ENCODE data around the gene LKAAEAR1.

LKAAEAR1 gene

DNA sequence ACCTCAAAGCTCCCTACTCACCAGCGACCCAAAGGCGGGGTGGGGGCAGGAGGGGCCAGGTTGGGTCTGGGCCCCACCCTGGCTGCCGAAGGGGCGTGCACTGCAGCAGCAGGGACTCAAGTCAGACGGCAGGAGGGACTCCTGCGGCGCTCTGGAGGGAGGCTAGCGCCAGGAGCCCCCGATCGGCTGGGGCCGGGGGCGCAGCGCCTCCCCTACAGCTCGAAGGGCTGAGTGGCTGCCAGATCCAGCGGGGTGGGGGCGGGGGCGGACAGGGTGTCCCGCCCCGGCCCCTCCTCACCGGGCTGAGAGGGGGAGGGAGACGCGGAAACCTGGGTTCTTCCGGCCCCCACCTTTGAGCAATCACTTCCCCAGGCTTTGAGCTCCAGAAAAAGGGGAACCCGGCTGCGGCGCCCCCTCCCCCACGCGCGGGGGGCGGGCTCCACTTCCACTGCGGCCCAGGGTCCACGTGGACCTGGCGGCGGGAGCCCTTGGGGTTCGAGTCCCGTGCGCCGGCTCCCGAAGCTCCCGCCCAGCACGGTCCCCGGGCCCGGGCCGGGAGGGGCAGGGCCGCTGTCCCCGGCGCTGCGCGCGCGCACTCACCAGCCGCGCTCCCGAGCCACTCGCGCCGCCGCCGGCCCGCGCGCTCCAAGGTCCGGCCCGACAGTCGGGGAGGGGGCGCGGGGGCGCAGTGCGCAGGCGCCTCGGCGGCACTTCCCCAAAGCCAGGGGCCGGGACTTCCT is 4.8 kb downstream of the LKAAEAR1 start, which contains the start of gene RGS19:
TSS of gene RGS19 (minus strand) at position 246 of the 740 bp plus-strand sequence. CDS start 2,632 bp downstream, outside the sequence.
- peak within 1 kb of the TSS; percentile 91 for H3K4me3 ChIP-seq
- H3K27ac ChIP-seq, result no peak within 1 kb of the TSS
- peak within 1 kb of the TSS; percentile 85 for H3K9ac ChIP-seq (ENCODE audit: insufficient read length)
- H3K36me3 ChIP-seq (ENCODE audit: insufficient read depth, low read length), result no peaks in the 10 kb centered on the region
- no peaks in the 10 kb centered on the region for H3K9me3 ChIP-seq (ENCODE audit: low read depth, low read length)
- TF ChIP-seq FOXP2 (optimal IDR thresholded peaks at IDR 0.05; ENCODE audit: control extremely low read depth, extremely low read length, insufficient read depth), result no peak
- TF ChIP-seq POLR2AphosphoS5 (IDR thresholded peaks at IDR 0.05; ENCODE audit: borderline replicate concordance, low read depth, low read length), result no peak
- TF ChIP-seq EZH2 (IDR thresholded peaks at IDR 0.05), result no peak
- DNase-seq (ENCODE audit: low read depth, low spot score), result no peak

DNA sequence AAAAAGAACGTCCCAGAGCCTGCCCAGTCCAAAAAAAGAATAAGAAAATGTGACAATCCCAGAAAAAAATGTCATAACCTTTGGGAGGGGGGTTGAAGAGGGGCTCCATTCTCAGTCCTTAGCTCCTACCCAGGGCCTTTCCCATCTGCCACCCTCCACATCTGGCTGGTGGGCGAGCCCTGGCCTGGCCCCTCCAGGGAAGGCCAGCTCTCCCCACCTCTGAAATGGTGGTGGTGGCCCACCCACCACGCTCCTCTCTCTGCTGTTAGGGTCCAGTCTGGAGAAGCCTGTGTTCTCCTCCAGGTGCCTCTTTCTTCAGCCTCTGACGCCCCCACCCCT is 5.3 kb downstream of the LKAAEAR1 start:
- no peak for TF ChIP-seq FOXP2 (optimal IDR thresholded peaks at IDR 0.05; ENCODE audit: control extremely low read depth, extremely low read length, insufficient read depth)
- TF ChIP-seq EZH2 (IDR thresholded peaks at IDR 0.05), result no peak
- TF ChIP-seq POLR2AphosphoS5 (IDR thresholded peaks at IDR 0.05; ENCODE audit: borderline replicate concordance, low read depth, low read length), result no peak
- Histone ChIP-seq H3K9me3 (ENCODE audit: low read depth, low read length) (no peaks in the 10 kb centered on the region), H3K27ac (no peak overlapping the region), H3K4me3 (peak overlapping the region; percentile 91), H3K36me3 (ENCODE audit: insufficient read depth, low read length) (no peaks in the 10 kb centered on the region), H3K9ac (ENCODE audit: insufficient read length) (peak overlapping the region; percentile 85)
- no peak for DNase-seq (ENCODE audit: low read depth, low spot score)

DNA sequence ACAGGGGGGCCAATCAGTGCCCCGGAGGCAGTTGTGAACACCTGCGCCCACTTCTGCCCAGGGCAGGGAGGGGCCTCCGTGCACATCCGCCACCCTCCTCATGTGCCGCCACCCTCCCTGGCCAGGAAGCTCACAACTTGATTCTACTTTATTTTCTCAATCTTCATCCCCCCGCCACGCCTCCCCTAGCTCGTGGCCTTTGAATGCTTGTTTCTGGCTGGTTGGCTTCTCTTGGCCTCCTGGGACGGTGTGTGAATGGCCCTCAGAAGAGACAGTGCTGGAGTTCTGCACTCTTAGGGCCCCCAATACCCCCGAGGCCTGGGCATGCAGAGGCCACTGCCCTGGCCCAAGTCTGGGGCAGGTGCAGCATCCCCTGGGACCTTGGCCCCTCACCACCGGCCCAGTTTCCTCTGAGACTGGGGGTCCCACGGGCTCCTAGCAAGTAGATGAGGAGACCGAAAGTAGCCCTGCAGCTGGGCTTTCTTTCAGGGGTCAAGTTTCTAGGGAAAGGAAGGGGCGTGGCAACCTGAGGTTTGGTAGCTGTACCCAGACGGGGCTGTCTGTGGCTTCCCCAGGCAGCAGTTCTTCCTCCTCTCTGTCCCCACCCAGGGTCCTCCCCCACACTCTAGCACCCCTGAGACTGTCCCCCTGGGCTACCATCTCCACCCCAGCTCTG is 6.2 kb downstream of the LKAAEAR1 start:
- no peak overlapping the region for H3K27ac ChIP-seq
- peak overlapping the region; percentile 91; the same call in 1 of the 2 replicates for H3K4me3 ChIP-seq
- no peak for TF ChIP-seq EZH2 (IDR thresholded peaks at IDR 0.05)
- TF ChIP-seq POLR2AphosphoS5 (IDR thresholded peaks at IDR 0.05; ENCODE audit: borderline replicate concordance, low read depth, low read length), result no peak
- TF ChIP-seq FOXP2 (optimal IDR thresholded peaks at IDR 0.05; ENCODE audit: control extremely low read depth, extremely low read length, insufficient read depth), result no peak
- H3K9ac ChIP-seq (ENCODE audit: insufficient read length), result no peak overlapping the region
- H3K36me3 ChIP-seq (ENCODE audit: insufficient read depth, low read length), result no peaks in the 10 kb centered on the region
- H3K9me3 ChIP-seq (ENCODE audit: low read depth, low read length), result no peaks in the 10 kb centered on the region
- DNase-seq (ENCODE audit: low read depth, low spot score), result no peak

DNA sequence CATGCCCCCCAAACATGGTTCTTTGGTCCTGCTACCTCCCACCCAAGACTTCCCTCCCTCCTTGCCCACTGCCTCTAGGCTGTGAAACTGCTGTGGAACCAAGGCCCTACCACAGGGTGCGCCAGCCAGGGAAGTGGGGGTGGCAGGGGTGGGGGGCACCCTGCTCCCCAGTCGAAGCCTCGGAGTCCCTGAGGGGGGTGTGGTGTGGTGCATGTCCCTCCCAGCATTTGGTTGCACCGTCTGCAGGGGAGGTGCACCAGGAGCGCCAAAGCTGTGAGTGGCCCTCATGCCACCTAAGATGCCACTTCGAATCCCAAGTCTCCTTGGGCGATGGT is 6.7 kb downstream of the LKAAEAR1 start:
- no peak for DNase-seq (ENCODE audit: low read depth, low spot score)
- TF ChIP-seq EZH2 (IDR thresholded peaks at IDR 0.05), result no peak
- TF ChIP-seq FOXP2 (optimal IDR thresholded peaks at IDR 0.05; ENCODE audit: control extremely low read depth, extremely low read length, insufficient read depth), result no peak
- no peak for TF ChIP-seq POLR2AphosphoS5 (IDR thresholded peaks at IDR 0.05; ENCODE audit: borderline replicate concordance, low read depth, low read length)
- Histone ChIP-seq H3K9me3 (ENCODE audit: low read depth, low read length) (no peaks in the 10 kb centered on the region), H3K9ac (ENCODE audit: insufficient read length) (no peak overlapping the region), H3K4me3 (no peak overlapping the region), H3K36me3 (ENCODE audit: insufficient read depth, low read length) (no peaks in the 10 kb centered on the region), H3K27ac (no peak overlapping the region)

DNA sequence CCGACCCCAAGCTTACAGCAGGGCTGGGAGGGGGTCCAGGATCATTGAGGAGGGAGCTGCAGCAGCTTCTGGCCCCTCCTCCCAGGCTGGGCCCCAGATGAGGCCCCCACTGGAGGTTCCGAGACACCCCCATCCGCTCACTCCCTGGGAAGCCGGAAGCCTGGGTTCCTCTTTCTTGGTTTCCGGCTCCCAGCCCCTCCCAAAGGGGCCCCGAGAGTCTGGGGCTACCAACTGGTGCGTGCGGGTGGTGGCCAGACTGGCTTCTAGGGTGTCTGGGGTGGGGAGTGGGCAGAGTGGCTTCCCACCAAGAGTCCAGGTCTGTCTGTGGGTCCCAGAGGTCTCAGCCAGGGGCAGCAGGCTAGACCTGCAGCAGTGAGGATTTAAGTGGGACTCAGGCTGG is 7.1 kb downstream of the LKAAEAR1 start:
- Histone ChIP-seq H3K36me3 (ENCODE audit: insufficient read depth, low read length) (no peaks in the 10 kb centered on the region), H3K9ac (ENCODE audit: insufficient read length) (no peak overlapping the region), H3K27ac (no peak overlapping the region), H3K4me3 (no peak overlapping the region), H3K9me3 (ENCODE audit: low read depth, low read length) (no peaks in the 10 kb centered on the region)
- TF ChIP-seq POLR2AphosphoS5 (IDR thresholded peaks at IDR 0.05; ENCODE audit: borderline replicate concordance, low read depth, low read length) (no peak), FOXP2 (optimal IDR thresholded peaks at IDR 0.05; ENCODE audit: control extremely low read depth, extremely low read length, insufficient read depth) (no peak), EZH2 (IDR thresholded peaks at IDR 0.05) (no peak)
- DNase-seq (ENCODE audit: low read depth, low spot score), result no peak

DNA sequence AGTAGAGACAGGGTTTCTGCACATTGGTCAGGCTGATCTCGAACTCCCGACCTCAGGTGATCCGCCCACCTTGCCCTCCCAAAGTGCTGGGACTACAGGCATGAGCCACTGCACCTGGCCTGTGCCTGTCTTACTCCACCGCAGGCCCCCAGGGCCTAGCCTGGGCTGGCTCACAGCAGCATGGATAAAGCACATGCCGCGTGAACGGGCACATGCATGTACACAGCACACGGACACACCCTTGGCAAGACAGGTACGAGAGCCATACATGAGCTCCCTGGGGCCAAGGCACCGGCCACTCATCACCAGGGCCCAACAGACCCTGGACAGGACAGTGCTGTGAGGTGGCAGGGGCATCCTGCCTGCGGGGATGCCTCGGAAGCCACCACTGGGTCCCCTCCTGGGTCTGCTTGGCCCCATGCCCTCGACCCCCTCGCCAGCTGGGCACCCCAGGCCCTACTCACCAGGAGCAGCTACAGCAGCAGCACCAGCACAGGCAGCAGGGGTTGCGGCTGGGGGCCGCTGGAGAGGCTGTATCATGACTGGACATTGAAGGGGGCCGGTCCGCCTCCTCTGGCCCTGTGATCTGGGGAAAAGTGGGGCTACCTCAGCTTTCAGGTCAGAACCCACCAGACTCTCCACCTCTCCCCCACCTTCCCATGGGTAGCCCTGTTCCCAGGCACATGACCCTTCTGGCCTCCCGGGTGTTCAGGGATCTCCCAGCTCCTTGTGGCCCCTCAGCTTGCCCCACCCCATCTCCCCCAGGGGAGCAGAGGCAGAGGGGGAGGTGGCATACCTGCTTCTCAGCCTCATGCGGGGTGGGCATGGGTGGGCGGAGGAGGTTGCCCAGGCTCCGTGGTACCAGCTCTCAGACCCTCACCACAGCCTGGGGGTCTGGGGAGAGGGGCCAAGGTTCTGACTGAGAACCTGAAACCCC is 7.9 kb downstream of the LKAAEAR1 start:
- Histone ChIP-seq H3K4me3 (no peak overlapping the region), H3K9ac (ENCODE audit: insufficient read length) (no peak overlapping the region), H3K27ac (no peak overlapping the region), H3K36me3 (ENCODE audit: insufficient read depth, low read length) (no peaks in the 10 kb centered on the region), H3K9me3 (ENCODE audit: low read depth, low read length) (no peaks in the 10 kb centered on the region)
- DNase-seq (ENCODE audit: low read depth, low spot score), result no peak
- TF ChIP-seq POLR2AphosphoS5 (IDR thresholded peaks at IDR 0.05; ENCODE audit: borderline replicate concordance, low read depth, low read length), result no peak
- no peak for TF ChIP-seq EZH2 (IDR thresholded peaks at IDR 0.05)
- TF ChIP-seq FOXP2 (optimal IDR thresholded peaks at IDR 0.05; ENCODE audit: control extremely low read depth, extremely low read length, insufficient read depth), result no peak

DNA sequence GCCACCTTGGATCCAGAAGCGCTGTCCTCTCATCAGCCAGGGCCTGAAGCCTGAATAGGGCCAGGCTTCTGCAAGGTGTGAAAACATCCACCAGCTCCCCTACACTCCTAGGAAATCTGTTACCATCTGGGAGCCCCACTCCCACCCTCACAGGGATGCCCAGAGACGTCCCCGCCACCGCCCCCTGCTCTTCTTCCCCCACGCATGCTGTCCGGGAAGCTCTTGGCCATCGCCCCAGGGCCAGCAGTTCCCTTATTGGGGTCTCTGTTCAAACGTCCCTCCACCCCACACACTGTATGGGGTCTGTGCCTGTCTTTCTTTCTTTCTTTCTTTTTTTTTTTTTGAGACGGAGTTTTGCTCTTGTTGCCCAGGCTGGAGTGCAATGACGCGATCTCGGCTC is 8.6 kb downstream of the LKAAEAR1 start:
- no peak overlapping the region for H3K4me3 ChIP-seq
- H3K27ac ChIP-seq, result no peak overlapping the region
- no peak for TF ChIP-seq EZH2 (IDR thresholded peaks at IDR 0.05)
- TF ChIP-seq FOXP2 (optimal IDR thresholded peaks at IDR 0.05; ENCODE audit: control extremely low read depth, extremely low read length, insufficient read depth), result no peak
- no peak for TF ChIP-seq POLR2AphosphoS5 (IDR thresholded peaks at IDR 0.05; ENCODE audit: borderline replicate concordance, low read depth, low read length)
- no peak overlapping the region for H3K9ac ChIP-seq (ENCODE audit: insufficient read length)
- no peak for DNase-seq (ENCODE audit: low read depth, low spot score)
- H3K36me3 ChIP-seq (ENCODE audit: insufficient read depth, low read length), result no peaks in the 10 kb centered on the region
- H3K9me3 ChIP-seq (ENCODE audit: low read depth, low read length), result no peaks in the 10 kb centered on the region

DNA sequence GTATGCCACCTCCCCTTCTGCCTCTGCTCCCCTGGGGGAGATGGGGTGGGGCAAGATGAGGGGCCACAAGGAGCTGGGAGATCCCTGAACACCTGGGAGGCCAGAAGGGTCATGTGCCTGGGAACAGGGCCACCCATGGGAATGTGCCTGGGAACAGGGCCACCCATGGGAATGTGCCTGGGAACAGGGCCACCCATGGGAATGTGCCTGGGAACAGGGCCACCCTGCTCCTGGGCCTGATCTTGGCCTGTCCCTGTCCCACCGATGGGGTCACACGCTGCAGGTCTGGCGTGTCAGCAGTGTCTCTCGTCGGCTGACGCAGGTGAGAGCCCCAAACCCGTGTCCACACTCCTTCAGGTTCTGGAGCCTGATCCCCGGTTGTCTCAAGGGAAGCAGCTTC is 9.2 kb downstream of the LKAAEAR1 start:
- H3K9ac ChIP-seq (ENCODE audit: insufficient read length), result no peak overlapping the region
- no peak overlapping the region for H3K27ac ChIP-seq
- H3K9me3 ChIP-seq (ENCODE audit: low read depth, low read length), result no peaks in the 10 kb centered on the region
- no peak for DNase-seq (ENCODE audit: low read depth, low spot score)
- no peak overlapping the region for H3K4me3 ChIP-seq
- TF ChIP-seq EZH2 (IDR thresholded peaks at IDR 0.05), result no peak
- TF ChIP-seq POLR2AphosphoS5 (IDR thresholded peaks at IDR 0.05; ENCODE audit: borderline replicate concordance, low read depth, low read length), result no peak
- no peak for TF ChIP-seq FOXP2 (optimal IDR thresholded peaks at IDR 0.05; ENCODE audit: control extremely low read depth, extremely low read length, insufficient read depth)
- no peaks in the 10 kb centered on the region for H3K36me3 ChIP-seq (ENCODE audit: insufficient read depth, low read length)
